Measurements from ENCODE around the gene DUXB.

Gene DUXB

DNA sequence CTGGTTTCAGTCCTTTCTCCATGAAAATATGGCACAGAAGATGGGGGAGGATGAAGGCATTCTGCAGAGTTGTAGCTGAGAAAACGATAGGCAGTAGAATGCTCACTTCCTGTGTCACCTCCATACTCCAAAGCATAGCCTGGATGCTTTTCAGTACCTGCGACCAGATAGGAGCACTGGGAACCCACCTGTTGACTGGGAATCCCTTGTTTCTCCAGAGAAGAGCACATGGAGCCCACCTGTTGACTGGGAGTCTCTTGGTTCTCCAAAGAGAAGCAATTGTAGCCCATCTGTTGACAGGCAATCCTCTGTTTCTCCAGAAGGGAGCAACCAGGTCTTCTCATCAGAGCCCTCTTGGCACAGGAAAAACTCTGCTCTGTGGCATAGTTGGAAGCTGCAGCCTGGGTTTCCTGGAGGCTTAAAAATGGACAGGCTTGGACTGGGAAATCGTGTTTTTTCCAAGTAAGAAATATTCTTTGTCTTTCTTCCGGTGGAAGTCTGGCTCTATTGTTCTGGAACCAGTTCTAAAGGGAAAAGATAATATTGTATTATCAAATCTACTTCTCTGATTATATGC, 40.4 kb downstream of the DUXB start:
- no peak for DNase-seq (ENCODE audit: low read depth, low spot score)

DNA sequence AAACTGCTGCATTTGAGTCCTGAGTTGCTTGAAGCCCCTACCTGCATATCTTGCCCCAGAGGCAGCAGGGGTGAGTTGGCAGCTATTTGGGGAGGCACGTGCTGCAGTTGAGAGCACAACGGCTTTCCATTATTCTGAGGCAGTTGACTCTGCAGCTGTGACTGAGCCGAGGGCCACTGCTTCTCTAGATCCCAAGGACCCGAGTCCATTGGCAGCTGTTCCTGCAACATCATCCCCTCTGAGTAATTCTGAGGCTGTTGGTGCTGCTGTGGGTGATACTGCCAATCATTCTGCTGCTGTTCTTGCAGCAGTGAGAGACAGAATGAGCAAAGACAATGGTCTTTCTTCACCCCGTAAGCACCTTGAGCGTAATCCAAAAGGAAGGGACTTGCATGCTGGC, 40.9 kb downstream of the DUXB start:
- DNase-seq (ENCODE audit: low read depth, low spot score): no peak

DNA sequence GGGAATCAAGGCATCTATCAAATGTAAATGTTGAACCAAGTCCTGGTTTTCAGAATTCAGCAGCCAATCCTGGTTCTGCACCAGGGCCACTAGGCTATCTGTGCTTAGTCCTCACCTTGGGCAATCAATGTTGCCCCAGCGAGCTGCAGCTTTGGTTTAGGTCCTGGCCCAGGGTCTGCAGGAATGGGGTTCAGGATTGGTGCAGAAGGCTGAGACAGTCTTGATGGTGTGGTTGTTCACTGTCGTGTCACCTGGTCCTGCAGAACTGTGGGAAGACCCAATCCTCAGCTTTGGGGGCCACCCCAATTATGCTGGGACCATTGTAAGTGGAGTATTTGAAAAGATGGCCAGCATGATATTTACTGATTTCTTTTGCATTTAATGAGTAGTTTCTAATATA, 43.1 kb downstream of the DUXB start:
- DNase-seq (ENCODE audit: low read depth, low spot score): no peak

DNA sequence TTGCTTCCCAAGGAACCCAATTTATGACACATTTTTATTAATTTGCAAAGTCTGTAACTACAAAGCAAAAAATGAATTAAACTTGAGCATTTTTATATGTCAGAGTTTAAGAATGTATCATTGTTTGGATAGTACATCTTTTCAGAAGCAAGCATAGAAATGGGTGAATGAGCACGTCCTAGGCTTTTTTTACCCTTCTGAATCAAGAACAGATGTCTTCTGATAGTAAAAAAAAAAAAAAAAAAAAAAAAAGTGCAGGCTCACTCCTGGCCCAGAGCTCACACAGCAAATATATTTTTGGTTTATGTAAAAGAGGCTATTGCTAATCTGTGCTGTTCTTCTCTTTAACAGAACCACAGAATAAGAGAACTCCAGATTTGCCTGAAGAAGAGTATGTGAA, 47.3 kb downstream of the DUXB start:
- DNase-seq (ENCODE audit: low read depth, low spot score): no peak

DNA sequence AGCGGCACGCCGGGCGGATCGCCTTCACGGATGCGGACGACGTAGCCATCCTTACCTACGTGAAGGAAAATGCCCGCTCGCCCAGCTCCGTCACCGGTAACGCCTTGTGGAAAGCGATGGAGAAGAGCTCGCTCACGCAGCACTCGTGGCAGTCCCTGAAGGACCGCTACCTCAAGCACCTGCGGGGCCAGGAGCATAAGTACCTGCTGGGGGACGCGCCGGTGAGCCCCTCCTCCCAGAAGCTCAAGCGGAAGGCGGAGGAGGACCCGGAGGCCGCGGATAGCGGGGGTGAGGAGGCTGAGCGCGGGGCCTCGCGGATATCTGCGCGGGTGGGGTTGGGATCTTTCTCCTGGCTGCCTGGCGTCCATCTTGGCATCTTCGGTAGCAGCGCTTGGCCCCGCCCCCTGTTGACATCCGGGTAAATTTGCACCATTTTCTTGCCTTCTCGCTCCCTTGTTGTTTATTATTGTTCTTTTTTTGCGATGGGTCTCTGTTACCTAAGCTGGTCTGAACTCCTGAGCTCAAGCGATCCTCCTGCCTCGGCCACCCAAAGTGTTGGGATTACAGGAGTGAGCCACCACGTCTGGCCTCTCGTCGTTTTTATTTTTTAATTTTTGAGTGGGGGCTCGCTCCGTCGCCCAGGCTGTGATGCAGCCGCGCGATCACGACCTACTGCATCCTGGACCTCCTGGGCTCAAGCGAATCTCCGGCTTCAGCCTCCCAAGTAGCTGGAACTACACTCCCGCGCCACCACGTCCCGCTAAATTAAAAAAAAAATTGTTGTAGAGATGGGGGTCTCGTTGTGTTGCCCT, 52.8 kb downstream of the DUXB start:
- peak; percentile 17 for DNase-seq (ENCODE audit: low read depth, low spot score)

DNA sequence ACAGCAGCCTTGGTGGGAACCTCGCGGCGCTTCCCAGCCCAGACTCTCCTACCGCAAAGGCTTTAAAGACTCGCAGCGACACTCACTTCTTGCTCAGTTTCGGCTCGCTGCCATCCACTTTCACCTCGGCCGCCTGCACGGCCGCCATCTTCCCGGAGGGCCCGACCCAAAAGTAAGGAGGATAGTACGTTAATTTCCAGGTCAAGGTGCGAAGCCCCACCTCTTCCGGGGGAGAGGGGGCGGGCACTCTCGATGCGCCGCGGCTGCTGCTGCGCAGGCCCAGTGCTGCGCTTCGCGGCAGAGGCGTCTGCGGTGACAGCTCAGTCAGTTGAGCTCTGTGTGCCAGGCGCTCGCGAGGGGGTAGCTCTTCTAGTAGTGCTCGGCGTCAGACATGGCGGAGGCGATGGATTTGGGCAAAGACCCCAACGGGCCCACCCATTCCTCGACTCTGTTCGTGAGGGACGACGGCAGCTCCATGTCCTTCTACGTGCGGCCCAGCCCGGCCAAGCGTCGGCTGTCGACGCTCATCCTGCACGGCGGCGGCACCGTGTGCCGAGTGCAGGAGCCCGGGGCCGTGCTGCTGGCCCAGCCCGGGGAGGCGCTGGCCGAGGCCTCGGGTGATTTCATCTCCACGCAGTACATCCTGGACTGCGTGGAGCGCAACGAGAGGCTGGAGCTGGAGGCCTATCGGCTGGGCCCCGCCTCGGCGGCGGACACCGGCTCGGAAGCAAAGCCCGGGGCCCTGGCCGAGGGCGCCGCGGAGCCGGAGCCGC, 53.6 kb downstream of the DUXB start, which contains the start of the genes KARS1 and TERF2IP:
Gene KARS1 (minus strand): TSS at position 174 of the 773 bp plus-strand sequence. CDS start 26 bp downstream, at position 148.
Gene TERF2IP (plus strand): TSS at position 282 of the 773 bp plus-strand sequence. CDS start 110 bp downstream, at position 392.
- peak; percentile 72 for DNase-seq (ENCODE audit: low read depth, low spot score)

DNA sequence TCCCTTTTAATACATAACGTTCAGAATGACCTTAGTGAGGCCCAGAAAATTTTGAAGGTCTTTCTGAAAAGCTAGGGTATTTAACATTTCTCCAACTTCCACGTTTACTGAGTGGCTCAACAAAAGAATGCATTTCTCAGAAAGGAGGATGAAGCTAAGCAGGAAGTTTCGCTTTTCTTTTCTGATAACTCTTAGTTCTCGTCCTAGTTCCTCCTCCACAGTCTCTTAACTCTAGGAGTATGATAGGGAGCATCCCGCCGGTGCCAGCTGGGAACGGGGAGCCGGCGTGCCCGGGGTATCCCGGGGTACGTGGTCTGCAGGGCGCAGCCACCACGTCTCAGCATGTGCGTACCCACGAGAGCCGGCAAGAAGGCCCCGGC, 54.2 kb downstream of the DUXB start:
- DNase-seq (ENCODE audit: low read depth, low spot score): no peak

DNA sequence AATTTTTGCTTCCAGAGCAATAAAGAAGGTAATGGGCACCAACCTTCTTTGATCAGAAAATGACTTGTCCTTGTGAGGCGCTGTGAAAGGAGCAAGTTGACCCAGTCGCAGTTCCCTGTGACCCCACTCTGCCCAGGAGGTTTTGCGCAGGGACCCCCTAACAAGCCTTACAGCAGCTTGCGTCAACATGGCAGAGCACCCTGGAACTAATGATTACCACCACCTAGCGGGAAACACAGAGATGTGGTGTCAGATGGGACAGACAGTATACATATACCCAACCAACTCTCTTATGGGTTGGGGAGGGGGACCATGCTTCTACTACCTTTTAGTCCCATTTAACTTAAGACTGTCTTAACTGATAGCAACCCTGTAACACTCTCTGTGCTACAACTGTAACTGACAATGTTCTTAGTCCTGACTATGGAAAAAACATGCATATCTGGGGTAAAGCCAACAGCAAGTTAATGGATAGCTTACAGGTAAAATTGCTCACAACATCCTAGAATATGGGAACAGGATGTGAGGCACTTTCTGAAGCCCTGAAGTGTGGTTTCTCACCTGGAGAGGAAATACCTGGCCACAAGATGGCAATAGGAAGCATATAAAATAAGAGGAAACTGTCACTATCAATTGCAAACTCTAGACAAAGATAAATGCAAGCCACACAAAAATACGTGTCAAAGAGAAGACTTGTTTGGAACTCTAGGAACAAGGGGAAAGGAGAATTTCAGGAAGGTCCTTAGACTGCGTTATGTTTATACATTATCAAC, 56.8 kb downstream of the DUXB start:
- no peak for DNase-seq (ENCODE audit: low read depth, low spot score)

Data from brain pericyte (primary cell).